Measurements from ENCODE around the gene ACIN1. TPM values are rescaled to one million over a fixed set of nuclear protein-coding genes. Genes with fewer than 3 reads are reported as not detected.

Gene ACIN1
- total RNA-seq, 2 experiments from 2014 or later = 132 to 139 TPM

- Mint-ChIP-seq H3K27ac (peak overlapping the region; percentile 69), H3K4me3 (peak overlapping the region; percentile 47), H3K27me3 (no peaks in the 10 kb centered on the region), H3K36me3 (ENCODE audit: low read depth) (peaks cover 54% of the 10 kb centered on the region), H3K4me1 (ENCODE audit: low read depth) (peaks cover 36% of the 10 kb centered on the region), H3K9me3 (no peaks in the 10 kb centered on the region)
- TF ChIP-seq CTCF (IDR thresholded peaks at IDR 0.05) = peak; percentile 96
- peak; percentile 79 for ATAC-seq
- POLR2A ChIA-PET = interaction anchor here (0.8 to 1.9 kb wide), 9 partner anchors 8 to 462 kb away, joined by 3 to 12 read pairs (median 4); partner anchors contain the start of genes AJUBA, CDH24 and HAUS4
- intact Hi-C loops (cut with micrococcal nuclease) = no loop called here
- CTCF ChIA-PET = interaction anchor here (0.7 to 12.3 kb wide), 81 partner anchors 6 to 508 kb away, joined by 3 to 196 read pairs (median 5); partner anchors contain the start of genes ACIN1, AJUBA, C14orf119 and CDH24
- DNase-seq = peak; percentile 84
Observed at GRCh38 chr14:23068789-23069412, 26.0 kb downstream of the ACIN1 start.

GRCh38 chr14:23067847-23068788 is 26.8 kb downstream of the ACIN1 start:
- ATAC-seq = no peak
- intact Hi-C loops (cut with micrococcal nuclease) = no loop called here
- Mint-ChIP-seq H3K4me3 (no peak overlapping the region), H3K4me1 (ENCODE audit: low read depth) (peaks cover 36% of the 10 kb centered on the region), H3K9me3 (no peaks in the 10 kb centered on the region), H3K27me3 (no peaks in the 10 kb centered on the region), H3K36me3 (ENCODE audit: low read depth) (peaks cover 60% of the 10 kb centered on the region), H3K27ac (peak overlapping the region; percentile 69)
- ChIA-PET POLR2A (interaction anchor here (0.8 to 1.9 kb wide), 9 partner anchors 9 to 461 kb away, joined by 3 to 12 read pairs (median 4); partner anchors contain the start of genes AJUBA, CDH24 and HAUS4), CTCF (interaction anchor here (0.7 to 12.3 kb wide), 81 partner anchors 6 to 507 kb away, joined by 3 to 196 read pairs (median 5); partner anchors contain the start of genes ACIN1, AJUBA, C14orf119 and CDH24)
- TF ChIP-seq CTCF (IDR thresholded peaks at IDR 0.05) = no peak
- DNase-seq = no peak

- Mint-ChIP-seq H3K36me3 (ENCODE audit: low read depth) (peaks cover 68% of the 10 kb centered on the region), H3K4me3 (no peak overlapping the region), H3K4me1 (ENCODE audit: low read depth) (peaks cover 34% of the 10 kb centered on the region), H3K27me3 (no peaks in the 10 kb centered on the region), H3K27ac (no peak overlapping the region), H3K9me3 (no peaks in the 10 kb centered on the region)
- intact Hi-C loops (cut with micrococcal nuclease) = no loop called here
- DNase-seq = no peak
- ChIA-PET POLR2A (interaction anchor here (1.0 to 1.9 kb wide), 3 partner anchors 9 to 53 kb away, joined by 3 to 5 read pairs (median 4); no protein-coding TSS in a partner anchor), CTCF (interaction anchor here (1.0 to 12.3 kb wide), 16 partner anchors 7 to 119 kb away, joined by 3 to 196 read pairs (median 28); partner anchors contain the start of genes ACIN1, AJUBA, C14orf119 and CDH24)
- TF ChIP-seq CTCF (IDR thresholded peaks at IDR 0.05) = no peak
- ATAC-seq = no peak
Observed at GRCh38 chr14:23066855-23067744, 27.8 kb downstream of the ACIN1 start.

- ATAC-seq (no peak), DNase-seq (no peak)
- POLR2A ChIA-PET = interaction anchor here (1.0 kb wide), 1 partner anchor 8 kb away, joined by 3 read pairs; no protein-coding TSS in a partner anchor
- CTCF ChIA-PET = interaction anchor here (1.0 to 16.5 kb wide), 9 partner anchors 8 to 119 kb away, joined by 3 to 201 read pairs (median 27); partner anchors contain the start of gene CDH24
- TF ChIP-seq CTCF (IDR thresholded peaks at IDR 0.05) = no peak
- Mint-ChIP-seq H3K9me3 (no peaks in the 10 kb centered on the region), H3K27me3 (no peaks in the 10 kb centered on the region), H3K27ac (no peak overlapping the region), H3K36me3 (ENCODE audit: low read depth) (peaks cover 64% of the 10 kb centered on the region), H3K4me3 (no peak overlapping the region), H3K4me1 (ENCODE audit: low read depth) (peaks cover 27% of the 10 kb centered on the region)
- intact Hi-C loops (cut with micrococcal nuclease) = no loop called here
Observed at GRCh38 chr14:23066368-23066767, 28.6 kb downstream of the ACIN1 start.

All from activated CD8-positive, alpha-beta T cell treated with anti-CD3 and anti-CD28 coated beads for 36 hours (primary cell).